HG03139 (cell line): ENCODE measurements around the gene LMO1.

Source experiments
- ATAC-seq: cut with Tn5 transposase; IDR thresholded peaks from one replicate; pipeline ENCODE4 v1.9.1; 2021; ENCODE audit not compliant: unreplicated experiment

LMO1 gene

DNA sequence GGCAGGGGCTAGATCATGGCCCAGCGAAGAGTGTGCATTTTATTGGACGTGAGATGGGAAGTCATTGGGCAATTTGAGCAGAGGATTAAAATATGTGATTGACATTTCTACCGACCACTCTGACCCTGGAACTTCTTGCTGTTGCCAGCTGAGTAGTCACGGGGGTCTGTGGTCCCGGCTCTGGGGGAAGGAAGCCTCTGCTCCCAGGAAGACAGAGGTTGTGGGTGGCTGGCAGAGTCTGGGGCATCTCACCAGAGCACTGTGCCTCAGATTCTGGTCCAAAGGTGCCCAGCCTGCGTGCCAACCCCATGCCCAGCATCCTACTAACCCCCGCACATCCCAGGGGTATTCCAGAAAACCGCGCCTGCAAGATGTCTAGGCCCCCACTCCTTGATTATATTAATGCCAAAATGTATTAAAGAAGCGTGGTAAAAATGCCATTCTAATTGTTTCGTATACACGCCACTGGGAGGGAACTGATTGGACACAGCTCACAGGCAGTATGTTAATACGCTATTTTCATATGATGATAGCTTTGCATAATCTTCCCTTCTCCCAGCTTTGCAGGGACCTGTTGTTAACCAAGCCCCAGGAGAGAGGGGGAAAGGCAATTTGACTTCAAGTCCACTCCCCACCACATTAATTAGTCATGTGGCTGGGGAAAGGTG, 25.3 kb upstream of the LMO1 start:
- no peak for ATAC-seq

DNA sequence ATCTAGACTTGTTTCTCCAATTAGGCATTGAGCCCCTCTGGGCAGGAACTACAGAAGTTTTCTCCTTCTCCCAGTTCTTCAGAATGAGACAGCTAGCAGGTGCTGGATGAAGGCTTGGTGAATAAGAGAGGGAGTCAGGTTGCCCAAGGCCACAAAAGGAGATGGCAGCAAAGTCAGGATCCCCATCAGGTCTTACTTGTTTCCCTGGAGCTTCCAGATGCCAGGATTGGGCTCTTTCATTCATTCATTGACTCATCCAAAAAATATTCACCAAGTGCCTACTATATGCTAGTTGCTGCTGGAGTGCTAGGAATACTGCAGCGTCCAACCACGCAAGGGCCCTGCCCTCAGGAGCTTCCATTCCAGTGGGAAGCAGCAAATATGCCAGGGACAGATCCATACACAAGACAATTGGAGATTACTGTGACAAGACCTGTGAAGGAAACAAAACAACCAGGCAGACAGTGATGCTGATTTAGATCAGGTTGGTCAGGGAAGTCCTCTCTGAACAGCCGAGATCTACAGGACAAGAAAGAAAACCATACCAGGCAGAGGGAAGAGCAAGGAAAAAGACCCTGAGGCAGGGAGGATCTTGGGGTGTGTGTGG, 24.6 kb upstream of the LMO1 start:
- no peak for ATAC-seq

GRCh38 chr11:8287703-8288102, 24.0 kb upstream of the LMO1 start:
- no peak for ATAC-seq

- ATAC-seq = no peak
These were observed 23.6 kb upstream of the LMO1 start for GRCh38 chr11:8287297-8287696.

DNA sequence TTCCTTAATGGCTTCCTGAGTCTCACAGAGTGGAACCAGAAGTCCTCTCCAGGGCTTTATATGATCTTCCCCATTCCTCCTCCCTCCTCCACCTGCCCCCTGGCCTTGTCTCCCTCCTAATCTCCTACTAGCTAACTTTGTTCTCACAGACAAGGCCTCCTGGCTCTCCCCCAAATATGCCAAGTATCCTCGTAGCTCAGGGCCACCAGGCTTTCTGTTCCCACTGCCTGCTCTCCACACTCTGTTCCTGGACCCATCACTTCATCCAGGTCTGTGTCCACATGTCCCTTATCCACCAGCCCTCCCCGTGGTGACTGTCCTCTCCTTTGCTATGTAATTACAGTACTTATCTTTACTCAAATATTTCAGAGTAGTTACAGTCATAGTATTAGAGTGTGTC, 23.2 kb upstream of the LMO1 start:
- no peak for ATAC-seq

- ATAC-seq = no peak
These were observed 22.1 kb upstream of the LMO1 start for GRCh38 chr11:8285796-8286195.

DNA sequence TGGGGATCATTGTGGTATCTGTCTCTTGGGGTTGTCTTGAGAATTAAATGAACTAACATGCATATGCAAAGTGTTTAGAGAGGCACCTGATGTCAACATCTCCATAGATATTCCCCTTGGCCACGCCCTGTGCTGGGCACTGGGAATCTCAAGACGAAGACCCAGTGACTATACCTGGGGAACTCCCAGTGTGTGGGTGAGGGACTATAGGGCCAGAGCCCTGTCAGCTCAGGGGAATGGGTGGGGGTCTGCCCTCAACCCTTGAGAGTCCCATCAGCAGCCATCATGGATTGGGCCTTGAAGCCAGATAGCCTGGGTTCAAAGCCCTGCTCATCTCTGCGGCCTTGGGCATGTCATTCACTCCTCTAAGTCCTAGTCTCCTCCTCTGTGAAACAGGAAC, 21.6 kb upstream of the LMO1 start:
- ATAC-seq = no peak

- ATAC-seq = no peak
These were observed 20.0 kb upstream of the LMO1 start for GRCh38 chr11:8283465-8284230.

GRCh38 chr11:8283100-8283464, 19.4 kb upstream of the LMO1 start:
- ATAC-seq = no peak

GRCh38 chr11:8282631-8283030, 19.0 kb upstream of the LMO1 start:
- ATAC-seq = no peak

DNA sequence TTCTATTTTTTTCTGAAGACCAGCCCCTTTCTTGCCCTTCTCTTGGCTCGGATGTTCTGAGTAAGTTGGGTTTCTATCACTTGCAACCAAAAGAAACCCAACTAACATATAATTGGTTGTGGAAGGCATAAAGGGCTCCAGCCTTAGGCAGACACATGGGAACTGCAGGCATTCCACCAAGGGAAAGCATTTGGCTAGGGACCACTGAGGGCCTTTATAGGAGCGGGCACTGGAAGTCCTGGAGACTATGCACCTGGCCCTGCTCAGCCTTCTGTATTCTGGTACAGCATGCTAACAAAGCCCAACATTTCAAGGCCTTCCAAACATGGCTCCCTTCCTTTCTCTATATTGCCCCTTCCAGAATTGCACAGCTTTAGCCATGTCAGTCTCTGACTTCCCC, 17.6 kb upstream of the LMO1 start:
- ATAC-seq = no peak

DNA sequence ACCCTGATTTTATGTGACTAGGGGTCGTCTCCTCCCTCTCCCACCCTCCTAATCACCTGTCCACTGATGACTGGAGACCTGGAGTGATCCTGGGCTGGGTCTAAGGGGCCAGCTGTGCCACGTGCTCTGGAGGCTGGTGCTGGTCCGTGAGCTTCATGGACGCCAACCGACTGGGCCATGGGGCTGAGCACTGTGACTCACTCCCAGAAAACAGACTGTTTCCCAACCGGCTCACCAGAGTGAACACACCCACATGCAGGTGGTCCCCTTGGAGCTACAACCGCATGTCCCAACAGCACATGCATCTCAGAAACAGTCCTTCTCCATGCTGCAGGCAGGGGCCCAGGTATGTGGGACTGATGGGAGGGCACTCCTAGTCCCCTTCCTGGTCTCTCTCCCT, 14.0 kb upstream of the LMO1 start:
- ATAC-seq = no peak

- no peak for ATAC-seq
These were observed 12.8 kb upstream of the LMO1 start for GRCh38 chr11:8276528-8276927.

GRCh38 chr11:8273287-8273686, 9.6 kb upstream of the LMO1 start:
- ATAC-seq = no peak

GRCh38 chr11:8271106-8271886, 7.6 kb upstream of the LMO1 start:
- no peak for ATAC-seq

GRCh38 chr11:8269636-8270035, 6.0 kb upstream of the LMO1 start:
- ATAC-seq = no peak

DNA sequence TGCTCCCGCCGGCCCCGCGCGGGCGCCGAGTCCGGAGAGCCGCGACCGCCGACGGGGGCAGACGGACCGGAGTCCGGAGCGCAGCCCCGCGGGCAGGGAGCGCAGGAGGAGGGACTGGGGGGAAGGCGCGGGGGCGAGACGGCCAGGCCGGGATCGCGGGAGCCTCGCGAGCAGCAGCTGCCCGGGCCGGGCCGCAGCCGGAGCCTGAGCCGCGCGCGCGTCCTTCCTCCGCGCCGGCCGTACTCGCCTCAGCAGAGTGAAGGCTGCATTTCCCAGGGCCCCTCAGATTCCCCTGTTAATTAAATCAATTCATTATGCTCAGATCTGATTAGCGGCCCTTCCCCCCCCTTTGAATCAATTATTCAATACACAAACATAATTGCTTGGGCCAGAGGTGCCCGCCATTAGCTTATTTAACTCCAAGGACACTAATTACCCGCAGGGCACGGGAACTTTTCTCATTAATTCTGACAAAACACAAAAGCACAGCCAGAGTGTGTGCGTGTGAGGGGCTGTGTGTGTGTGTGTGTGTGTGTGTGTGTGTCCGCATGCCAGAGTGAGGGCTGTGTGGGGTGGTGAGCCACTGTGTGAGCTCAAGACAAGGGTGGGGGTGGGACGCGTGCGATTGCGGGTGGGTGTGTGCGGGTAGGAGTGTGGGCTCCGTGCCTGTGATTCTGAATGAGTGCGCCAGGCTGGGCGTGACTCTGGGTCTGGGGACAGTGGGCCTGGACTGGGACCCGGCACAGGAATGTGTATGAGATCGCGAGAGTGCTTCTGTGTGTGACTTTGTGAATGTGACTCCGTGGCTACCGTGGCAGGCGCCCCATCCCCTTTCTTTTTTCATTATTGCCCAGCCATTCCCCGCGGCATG, 5.1 kb upstream of the LMO1 start:
- no peak for ATAC-seq

GRCh38 chr11:8267831-8268529, 4.3 kb upstream of the LMO1 start:
- ATAC-seq = no peak

DNA sequence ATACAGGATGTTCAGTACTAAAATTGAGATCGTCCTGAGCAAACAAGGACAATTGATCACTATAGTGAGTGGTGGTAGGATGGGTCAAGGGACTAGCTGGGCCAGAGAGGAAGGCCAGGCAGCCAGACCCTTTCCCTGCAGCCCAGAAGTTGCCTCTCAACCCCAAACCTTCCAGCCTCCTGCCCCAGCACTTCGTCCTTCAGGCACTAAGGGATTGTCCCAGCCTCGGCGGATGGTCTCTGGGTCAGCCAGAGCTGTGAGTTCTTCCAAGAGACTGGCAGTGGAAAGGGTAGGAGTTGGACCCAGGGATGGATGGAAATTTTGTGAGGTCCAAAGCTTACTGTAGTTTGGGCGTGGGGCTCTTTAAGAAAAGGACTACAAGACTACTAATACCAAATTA, 3.6 kb upstream of the LMO1 start:
- no peak for ATAC-seq
